COLO668 (cell line): ENCODE data around the gene UST.
"Not testable (repeated sequence)": the region's sequence is repeated elsewhere in the genome, so short reads cannot be mapped to it uniquely, and the experiment has no call there.

Experiments used
- DNase-seq: peaks from one replicate; lab custom pipeline; 2025; ENCODE audit not compliant: unreplicated experiment; lab: John Stamatoyannopoulos, UW

Gene UST

DNA sequence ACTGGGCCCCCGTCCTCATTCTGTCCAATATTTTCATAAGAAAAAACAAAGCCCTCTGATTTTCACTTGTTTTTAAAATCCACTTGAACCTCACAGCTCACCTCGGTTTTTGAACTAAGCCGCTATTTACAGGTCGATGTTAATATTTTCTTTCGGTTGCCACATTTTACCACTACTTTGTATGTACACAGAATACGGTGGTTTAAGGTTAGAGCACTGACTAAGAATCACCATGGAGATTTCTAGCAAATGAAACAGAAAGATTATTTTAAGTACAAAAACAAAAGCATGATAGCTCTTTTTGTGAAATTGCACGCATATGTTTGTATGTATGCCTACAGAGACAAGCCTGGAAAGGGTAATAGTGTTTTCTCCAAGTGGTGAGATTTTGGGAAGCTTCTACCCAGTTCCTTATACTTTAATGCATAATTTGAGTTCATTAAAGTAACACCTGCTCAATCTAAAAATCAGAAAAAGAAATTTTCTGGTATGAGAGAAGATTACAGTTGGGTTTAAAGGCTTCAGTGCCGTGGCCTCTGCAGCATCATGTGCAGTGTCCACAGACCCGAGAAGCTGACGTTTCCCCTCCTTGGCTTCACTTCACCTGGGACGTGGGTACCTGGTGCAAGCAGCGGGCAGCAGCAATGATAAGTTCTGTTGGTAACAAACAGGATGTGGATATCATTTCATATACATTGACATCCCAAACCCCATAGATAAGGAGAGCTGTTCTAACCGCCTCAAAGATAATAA is 144.0 kb downstream of the UST start:
- no peak for DNase-seq

DNA sequence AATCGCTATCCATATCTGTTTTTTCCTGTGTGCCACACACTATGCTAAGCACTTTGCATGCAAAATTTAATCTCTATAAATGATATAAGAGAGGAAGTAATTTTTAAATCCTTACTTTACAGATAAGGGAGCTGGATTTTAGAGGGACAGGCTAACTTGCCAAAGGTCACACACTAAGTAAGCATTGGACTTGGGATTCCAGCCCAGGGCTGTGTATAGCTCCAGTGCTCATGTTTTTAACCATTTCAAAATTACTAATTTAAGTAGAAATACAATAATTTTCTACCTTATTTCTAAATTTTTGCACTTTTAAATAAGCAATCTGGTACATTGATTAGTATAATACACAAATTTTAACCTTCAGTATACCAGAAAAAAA is 144.6 kb downstream of the UST start:
- no peak for DNase-seq

DNA sequence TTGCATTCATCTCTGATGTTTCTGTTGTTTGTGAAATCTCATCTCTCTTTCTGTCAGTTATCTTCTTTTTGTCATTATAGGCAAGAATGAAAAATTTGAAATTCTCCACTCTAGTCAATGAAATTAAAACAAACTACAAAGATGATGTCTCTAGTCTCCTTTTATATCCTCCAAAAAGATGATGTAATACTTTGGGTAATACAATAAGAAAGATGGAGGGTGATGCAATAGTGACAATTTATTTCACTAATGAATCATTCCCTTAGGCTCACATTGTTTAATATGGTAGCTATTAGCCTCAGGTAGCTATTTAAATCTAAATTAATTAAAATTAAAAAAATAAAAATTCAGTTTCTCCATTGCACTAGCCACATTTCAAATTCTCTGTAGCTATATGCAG is 145.4 kb downstream of the UST start:
- no peak for DNase-seq

DNA sequence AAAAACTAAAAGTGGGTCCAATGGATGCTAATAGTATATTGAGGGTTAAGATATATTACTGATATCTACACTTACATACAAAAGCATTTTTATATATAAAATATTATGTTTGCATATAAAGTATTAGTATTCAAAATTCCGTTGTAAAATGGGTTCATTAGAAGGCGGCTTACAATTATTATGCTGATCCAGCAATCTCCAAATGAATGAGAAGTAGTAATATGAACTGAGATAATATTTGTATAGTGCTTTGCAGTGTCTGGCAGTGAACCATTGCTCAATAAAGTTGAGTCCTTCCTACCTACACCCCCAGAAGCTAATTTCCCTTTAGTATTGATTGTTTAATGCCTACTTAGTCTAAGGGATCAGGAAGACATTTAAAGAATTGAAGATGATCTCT is 146.2 kb downstream of the UST start:
- DNase-seq = no peak

DNA sequence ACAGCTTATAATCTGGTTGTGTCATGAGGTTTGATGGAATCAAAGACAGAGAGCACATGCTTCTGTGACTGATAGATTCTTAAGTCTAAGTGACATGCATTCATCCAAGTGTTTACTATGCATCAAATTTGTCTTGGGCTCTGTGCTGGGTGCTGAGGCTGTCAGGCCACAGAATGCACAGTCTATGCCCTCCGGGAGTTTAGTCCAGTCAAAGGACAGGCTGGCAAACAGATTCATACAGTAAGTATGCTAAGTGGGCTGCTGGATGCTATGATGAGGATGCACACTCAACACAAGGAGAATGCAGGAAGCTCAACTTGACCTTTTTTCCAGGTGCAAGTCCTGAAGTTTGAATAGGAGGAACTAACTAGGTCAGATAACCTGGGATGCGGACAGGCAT is 146.7 kb downstream of the UST start:
- no peak for DNase-seq

DNA sequence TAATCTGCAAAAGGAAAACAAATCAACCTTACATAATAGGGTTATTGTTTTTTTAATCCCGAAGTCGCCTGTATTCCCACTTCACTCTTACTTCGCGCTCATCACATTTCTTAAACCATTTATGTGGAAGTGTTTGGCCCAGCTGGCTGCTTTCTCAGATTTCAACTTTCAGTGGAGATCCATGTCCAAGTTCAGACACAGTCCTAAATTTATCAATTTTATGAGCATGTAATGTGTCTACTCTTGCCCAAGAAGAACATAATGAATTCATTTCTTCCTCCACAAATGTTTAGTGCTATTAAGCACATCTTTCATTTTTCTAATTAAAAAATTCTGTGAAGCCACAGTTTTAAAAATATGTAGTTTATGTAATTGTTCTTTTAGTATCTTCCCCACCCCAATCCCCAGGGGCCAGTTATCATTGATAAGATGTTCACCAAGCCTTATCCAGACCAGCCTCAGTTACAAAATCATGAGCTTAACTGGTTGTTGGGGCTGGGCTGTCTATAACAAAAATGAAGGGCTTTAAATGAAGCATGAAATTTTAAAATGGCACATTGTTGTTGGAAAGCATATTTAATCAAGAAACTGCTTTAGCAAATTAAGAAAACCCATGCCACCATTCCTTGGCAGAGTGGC is 151.7 kb downstream of the UST start:
- DNase-seq = no peak

DNA sequence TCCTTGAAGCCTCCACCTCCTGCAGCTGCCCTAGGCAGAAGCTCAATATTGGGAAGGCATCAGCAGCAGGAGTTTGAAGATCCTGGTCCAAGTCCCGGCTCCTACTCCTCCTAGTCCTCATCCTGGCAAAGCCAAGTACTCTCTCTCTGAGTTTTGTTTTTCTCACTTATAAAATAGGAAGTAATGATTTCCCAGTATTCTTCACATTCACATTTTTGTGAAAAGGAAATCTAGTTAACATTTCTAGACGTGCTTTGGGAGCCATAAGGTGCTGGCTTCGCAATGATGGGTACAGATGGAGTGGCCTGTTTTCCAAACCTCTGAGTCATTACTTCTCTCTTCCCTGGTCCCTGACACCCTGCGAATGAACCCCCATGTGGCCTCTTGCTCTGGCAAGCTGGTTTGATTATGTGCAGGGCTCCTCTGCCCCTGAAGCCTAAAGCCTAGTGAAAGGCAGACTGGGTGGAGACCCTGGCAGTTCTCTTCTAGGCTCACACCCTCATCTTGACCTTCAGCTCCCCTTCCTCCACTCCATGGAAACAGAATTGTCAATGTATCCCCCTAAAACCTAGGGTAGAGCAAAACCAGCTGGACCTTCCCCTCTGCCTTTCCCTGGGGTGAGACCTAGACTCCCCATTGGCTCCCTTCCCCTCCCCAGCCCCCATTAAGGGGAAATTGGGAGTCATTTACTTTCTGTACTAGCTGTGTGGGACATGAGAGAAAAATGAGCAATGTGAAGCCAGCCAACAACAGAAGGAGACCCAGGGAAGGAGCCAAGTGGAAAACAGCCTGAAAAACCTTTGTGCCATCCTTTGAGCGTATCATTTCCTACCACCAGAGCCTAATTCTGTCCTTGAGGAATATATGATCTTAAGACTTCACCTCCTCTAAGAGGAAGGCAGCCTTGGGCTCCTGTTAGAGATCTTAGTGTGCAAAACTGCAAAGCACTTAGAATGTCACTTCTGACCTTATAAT is 158.4 kb downstream of the UST start:
- DNase-seq = no peak

DNA sequence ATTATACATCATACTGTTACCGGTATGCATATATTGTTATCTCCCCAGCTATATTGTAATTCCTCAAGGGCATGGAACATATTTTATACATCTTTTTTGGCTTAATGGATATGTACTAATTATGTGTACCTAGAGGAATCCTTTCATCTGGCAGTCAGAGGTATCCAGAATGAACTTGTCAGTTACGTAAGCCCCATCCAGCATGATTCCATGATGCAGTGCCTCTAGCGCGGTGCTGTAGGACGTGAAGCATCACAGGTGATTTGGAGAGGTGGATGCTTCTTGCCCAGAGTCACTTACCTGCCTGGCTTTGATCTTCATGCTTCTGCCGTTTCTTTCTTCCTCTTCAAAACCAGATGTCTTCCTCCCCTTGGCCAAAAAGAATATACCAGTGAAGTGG is 159.1 kb downstream of the UST start:
- no peak for DNase-seq

DNA sequence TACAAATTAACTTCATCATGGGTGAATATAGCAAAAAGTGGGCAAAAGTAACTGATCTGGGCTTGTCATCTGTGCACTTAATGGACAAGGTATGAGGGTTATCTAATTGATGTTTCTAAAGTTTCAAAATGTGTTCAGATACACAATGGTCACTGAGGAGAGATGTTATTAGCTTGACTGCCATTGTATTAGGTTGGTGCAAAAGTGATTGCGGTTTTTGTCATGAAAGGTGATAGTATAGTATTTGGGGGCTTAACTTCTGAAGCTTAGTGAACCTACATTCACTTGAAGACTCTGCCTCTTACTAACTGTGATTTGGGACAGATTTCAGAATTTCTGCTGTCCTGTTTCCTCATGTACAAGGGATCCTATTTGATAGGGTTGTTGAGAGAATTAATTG is 159.6 kb downstream of the UST start:
- DNase-seq = no peak

DNA sequence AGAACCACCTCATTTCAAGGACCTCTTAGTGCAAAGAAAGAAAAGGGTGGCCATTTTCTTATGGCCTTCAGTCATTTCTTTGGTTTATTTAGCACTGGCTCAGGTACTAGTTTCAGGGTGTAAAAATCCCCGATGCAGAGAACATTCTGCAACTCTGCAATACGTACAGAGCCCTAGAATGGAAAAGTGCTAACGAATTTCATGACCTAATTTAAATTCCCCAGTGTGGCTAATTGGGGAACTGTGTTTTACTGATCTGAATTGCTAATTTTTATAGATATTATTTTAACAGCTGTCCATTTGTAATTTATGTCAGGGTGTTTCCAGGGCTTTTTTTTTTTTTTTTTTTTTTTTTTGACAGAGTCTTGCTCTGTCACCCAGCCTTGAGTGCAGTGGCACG is 160.7 kb downstream of the UST start:
- DNase-seq = no peak

DNA sequence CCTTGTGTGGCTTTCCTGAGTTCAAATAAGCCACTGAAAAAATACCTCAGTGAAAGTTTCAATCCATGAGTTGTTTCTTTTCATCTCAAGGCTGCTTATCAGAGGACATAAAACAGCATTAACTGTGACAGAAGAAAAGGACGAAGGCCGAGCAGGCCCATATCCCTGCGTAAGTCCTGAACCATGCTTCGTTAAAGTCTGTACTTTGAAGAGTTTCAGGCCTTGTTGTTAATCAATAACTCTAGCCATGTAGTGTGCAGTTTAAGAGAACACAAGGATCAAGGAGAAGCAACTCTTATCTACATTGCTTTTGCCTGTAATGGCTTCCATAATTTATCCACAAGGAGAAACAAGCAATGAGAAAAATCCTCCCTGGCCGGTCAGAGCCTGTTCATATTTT is 165.4 kb downstream of the UST start:
- no peak for DNase-seq

DNA sequence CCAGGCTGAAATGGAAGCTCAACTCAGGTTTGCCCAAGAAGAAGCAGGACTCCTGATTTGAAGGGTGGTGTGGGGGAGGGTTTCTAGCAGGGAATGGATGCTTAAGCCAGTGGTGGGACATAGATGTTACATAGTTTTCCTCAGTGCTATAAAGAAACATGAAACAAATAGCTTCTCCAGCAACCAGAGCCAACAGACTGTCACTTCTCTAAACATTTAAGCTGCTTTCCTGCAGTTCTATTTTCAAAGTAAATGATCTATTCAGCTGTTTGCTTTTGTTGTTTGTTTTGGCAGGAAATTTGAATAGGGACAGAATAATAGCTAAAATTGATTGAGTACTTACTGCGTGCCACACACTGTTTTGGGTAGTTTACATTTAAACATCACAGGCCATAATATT is 169.0 kb downstream of the UST start:
- no peak for DNase-seq

DNA sequence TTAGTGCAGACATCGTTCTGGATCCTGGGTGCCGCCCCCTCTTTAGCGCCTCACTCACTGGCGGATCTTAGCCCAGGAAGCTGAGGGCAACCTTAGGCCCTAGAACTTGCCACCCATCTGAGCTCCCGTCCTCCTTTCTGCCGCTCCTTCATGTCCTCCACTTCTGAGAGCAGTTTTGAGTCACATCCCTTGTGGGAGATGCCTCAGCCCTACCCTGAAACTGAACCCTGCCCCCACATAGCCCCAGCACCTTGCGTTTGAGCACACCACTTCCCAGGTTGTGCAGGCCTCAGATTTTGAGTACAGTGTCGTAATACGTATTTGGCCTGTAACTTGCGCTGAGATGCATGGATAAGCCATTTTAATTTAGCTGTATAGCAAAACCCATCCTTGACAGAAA is 169.7 kb downstream of the UST start:
- DNase-seq = not testable (repeated sequence)

DNA sequence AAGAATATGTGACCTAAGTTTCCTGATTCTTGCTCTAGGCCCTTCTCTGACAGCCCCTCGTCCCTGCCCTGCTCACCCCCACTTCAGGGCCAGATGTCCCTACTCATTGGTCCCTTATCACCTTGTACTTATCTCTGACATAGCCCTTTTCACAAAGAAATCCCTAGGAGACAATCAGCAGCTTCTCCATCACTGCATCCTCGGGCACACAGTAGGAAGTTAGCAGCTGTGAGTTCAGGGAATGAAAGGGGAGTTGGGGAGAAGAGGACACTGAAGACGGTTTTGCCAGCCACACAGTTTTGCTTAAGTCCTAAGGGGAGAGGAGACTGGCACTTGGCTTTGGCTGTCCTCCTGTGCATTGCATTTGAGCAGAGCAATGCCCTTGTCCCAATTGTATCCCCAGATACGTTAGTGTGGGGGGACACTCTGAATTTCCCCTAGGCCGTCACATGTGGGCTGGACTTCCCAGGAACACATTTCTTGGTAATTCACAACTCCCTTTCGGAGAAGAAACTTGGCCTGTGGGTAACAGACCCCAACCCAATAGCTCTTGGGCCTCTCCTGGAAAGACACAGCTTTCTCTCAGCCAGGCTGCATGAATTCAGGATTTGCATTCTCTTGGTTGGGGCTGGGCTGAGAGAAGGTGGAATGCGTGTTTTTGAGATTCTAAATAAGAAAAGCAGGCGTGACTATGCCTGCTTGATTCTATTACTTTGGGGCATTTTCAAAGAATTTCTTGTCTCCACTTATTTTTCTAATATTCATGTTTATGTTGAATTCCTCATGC is 177.6 kb downstream of the UST start:
- no peak for DNase-seq

DNA sequence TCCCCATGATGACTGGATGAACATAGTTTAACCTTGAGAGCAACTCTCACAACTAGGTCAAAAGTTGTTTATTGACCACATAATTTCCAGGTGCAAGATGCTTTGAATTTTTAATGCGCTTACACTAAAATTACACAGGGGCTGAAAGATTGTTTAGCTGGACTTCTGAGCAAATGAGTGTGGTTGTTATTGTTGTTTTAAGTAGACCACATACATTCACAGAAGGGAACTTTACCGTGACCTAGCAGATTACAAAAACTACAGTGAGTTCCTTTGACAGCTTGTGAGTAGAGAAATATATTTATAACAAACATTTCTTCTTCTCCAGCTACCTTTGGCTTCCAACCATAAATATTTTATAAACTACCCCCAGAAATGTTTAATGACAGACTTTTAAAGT is 178.9 kb downstream of the UST start:
- DNase-seq = no peak

DNA sequence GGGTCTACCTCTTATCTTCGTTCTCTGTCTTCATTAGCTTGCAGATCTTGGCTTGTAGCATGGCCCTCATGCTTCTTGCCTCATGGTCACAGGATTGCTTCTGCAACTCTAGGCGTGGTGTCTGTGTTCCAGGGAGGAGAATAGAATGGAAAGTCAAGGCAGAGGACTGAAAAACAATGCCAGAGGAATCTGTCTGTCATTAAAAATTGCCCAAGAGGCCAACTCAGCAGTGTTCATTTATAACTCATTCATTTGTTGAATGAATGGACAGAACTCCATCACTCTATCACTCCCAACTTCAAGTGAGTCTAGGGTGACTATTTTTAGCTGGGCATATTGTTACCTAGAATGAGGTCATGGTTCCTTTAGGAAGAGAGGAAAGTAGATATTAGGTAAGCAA is 179.6 kb downstream of the UST start:
- DNase-seq = no peak

DNA sequence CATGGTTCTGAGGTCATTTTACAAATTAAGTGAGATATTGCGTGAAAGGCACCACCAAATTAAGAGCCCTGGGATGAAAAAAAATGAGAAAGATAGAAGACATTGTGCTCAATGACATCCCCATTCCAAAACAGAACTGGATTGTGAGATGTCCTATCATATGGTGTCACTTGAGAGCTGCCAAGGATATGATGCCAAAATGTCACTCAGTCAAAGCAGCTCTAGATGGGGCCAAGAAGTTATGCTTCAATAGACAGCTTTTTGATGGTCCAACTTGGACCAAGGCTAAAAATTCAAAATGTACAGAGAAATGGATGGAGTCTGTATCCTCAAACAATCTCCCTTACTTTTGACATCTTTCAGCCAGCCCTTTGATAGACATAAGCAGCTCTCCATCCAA is 180.8 kb downstream of the UST start:
- DNase-seq = no peak

DNA sequence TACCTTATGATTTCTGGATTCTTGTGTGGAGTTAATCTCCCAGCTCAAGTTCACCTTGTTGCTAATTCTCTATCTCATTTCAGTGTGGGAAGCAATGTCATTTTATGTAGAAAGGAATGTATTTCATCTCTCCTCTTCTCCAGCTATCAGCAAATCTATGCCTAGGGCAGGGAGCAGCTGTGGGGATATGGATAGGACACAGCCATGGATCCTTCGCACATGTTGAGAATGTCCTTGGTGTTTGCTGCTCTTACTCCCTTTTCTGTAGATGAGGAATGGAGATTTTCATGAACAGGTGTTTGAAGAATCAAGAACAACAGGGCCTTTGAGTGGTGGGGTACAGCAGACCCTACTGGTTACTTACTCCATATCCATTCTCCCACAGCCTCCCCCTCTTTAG is 182.0 kb downstream of the UST start:
- no peak for DNase-seq

DNA sequence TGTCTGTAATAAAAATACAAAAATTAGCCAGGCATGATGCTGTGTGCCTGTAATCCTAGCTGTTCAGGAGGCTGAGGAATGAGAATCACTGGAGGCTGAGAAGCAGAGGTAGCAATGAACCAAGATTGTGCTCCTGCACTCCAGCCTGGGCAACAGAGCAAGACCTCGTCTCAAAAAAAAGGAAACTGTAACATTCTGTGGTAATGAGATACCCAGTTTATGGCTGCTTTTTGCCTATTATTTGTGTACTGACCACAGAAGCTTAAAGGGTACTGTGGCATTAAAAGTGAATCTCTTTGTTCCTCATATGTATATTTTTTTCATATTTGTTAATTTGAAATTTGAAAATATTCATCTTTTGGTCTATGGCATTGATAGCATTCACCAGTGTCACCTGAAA is 185.4 kb downstream of the UST start:
- no peak for DNase-seq

DNA sequence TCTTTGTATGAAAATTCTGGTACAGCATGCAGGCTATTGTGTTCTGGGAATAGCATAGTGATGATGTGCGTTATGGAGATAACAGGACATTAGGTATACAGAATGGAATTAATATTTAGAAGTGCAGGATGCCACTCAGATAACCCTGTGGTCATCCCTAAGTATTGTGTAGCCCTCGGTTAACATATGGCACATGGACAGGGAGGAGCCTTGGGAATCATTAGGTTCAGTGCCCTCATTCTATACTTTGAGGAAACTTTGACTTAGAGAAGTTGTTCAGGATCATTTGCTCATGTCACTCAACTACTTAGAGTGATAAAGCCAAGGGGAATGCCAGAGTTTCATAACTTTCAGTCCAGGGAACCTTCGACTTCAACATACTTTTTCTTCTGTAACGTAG is 185.9 kb downstream of the UST start:
- DNase-seq = no peak

DNA sequence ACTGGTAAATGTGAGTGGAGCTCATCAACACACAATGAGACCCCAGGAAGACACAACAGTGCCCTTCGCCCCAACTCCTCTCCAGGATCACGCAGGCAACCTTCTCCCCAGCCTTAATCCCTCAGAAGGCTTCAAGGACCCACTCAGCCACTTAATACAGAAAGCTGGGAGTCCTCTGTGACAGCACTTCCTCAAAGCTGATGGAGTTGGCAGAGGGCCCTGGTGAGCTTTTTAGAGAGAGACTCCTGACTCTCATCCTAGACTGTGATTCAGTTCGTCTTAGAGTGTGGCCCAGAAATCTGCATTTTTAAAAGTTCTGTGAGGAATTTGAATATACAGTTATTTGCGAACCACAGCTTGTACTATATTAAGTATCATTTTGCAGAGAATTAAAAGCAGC is 187.7 kb downstream of the UST start:
- DNase-seq = no peak
